Measurements from ENCODE around the gene SECTM1. TPM values are rescaled to one million over a fixed set of nuclear protein-coding genes. Genes with fewer than 3 reads are reported as not detected.

The SECTM1 gene
- total and polyA plus RNA-seq, 9 of the 15 experiments (the other 6 are each of a cell fraction or from before 2014, with no cell fraction given), result 0.11 to 0.46 (median 0.18) TPM; not detected in 6

- TF ChIP-seq, protein P1, sequence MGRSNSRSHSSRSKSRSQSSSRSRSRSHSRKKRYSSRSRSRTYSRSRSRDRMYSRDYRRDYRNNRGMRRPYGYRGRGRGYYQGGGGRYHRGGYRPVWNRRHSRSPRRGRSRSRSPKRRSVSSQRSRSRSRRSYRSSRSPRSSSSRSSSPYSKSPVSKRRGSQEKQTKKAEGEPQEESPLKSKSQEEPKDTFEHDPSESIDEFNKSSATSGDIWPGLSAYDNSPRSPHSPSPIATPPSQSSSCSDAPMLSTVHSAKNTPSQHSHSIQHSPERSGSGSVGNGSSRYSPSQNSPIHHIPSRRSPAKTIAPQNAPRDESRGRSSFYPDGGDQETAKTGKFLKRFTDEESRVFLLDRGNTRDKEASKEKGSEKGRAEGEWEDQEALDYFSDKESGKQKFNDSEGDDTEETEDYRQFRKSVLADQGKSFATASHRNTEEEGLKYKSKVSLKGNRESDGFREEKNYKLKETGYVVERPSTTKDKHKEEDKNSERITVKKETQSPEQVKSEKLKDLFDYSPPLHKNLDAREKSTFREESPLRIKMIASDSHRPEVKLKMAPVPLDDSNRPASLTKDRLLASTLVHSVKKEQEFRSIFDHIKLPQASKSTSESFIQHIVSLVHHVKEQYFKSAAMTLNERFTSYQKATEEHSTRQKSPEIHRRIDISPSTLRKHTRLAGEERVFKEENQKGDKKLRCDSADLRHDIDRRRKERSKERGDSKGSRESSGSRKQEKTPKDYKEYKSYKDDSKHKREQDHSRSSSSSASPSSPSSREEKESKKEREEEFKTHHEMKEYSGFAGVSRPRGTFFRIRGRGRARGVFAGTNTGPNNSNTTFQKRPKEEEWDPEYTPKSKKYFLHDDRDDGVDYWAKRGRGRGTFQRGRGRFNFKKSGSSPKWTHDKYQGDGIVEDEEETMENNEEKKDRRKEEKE (IDR thresholded peaks at IDR 0.05; ENCODE audit: borderline replicate concordance in 1 of 2, control insufficient read depth in 1 of 2, low read depth in 2 of 2, low read length in 1 of 2), result no peak
- TF ChIP-seq PHB2 (IDR thresholded peaks at IDR 0.05; ENCODE audit: low read depth) (no peak), E2F3 (CRISPR knock-in tag; IDR thresholded peaks at IDR 0.05) (no peak), ZNF124 (CRISPR knock-in tag; IDR thresholded peaks at IDR 0.05) (no peak; the same call in 1 of the 2 replicates), PTRF (tag; IDR thresholded peaks at IDR 0.05) (no peak), POLR2G (IDR thresholded peaks at IDR 0.05; ENCODE audit: low read depth, low read length) (peak; percentile 99), RBM25 (IDR thresholded peaks at IDR 0.05; ENCODE audit: low read depth, low read length, severe bottlenecking) (peak; percentile 62), GTF3C2 (IDR thresholded peaks at IDR 0.05; ENCODE audit: borderline replicate concordance, extremely low read depth, insufficient read length) (no peak), MYNN (IDR thresholded peaks at IDR 0.05) (0 out of 2 replicates have a peak, but pooled peaks have one; percentile 29), MYNN (CRISPR knock-in tag; IDR thresholded peaks at IDR 0.05) (no peak), MBD2 (IDR thresholded peaks at IDR 0.05; ENCODE audit: borderline replicate concordance, low read depth) (peak; percentile 68), MAFG (tag; conservative IDR thresholded peaks at IDR 0.05) (no peak)
- TF ChIP-seq, protein P2, sequence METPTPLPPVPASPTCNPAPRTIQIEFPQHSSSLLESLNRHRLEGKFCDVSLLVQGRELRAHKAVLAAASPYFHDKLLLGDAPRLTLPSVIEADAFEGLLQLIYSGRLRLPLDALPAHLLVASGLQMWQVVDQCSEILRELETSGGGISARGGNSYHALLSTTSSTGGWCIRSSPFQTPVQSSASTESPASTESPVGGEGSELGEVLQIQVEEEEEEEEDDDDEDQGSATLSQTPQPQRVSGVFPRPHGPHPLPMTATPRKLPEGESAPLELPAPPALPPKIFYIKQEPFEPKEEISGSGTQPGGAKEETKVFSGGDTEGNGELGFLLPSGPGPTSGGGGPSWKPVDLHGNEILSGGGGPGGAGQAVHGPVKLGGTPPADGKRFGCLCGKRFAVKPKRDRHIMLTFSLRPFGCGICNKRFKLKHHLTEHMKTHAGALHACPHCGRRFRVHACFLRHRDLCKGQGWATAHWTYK (CRISPR knock-in tag; IDR thresholded peaks at IDR 0.05), result no peak; the same call in 1 of the 2 replicates
- TF ChIP-seq, protein P3, sequence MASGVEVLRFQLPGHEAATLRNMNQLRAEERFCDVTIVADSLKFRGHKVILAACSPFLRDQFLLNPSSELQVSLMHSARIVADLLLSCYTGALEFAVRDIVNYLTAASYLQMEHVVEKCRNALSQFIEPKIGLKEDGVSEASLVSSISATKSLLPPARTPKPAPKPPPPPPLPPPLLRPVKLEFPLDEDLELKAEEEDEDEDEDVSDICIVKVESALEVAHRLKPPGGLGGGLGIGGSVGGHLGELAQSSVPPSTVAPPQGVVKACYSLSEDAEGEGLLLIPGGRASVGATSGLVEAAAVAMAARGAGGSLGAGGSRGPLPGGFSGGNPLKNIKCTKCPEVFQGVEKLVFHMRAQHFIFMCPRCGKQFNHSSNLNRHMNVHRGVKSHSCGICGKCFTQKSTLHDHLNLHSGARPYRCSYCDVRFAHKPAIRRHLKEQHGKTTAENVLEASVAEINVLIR (CRISPR knock-in tag; IDR thresholded peaks at IDR 0.05), result no peak
- TF ChIP-seq, protein P4, sequence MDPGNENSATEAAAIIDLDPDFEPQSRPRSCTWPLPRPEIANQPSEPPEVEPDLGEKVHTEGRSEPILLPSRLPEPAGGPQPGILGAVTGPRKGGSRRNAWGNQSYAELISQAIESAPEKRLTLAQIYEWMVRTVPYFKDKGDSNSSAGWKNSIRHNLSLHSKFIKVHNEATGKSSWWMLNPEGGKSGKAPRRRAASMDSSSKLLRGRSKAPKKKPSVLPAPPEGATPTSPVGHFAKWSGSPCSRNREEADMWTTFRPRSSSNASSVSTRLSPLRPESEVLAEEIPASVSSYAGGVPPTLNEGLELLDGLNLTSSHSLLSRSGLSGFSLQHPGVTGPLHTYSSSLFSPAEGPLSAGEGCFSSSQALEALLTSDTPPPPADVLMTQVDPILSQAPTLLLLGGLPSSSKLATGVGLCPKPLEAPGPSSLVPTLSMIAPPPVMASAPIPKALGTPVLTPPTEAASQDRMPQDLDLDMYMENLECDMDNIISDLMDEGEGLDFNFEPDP (CRISPR knock-in tag; IDR thresholded peaks at IDR 0.05), result no peak
Measured at GRCh38 chr17:82292251-82293154, 41.1 kb downstream of the SECTM1 start (continued).
